Spleen (tissue), 11 donors: Measurements from ENCODE around the gene CEP250. TPM values are rescaled to one million over a fixed set of nuclear protein-coding genes. Genes with fewer than 3 reads are reported as not detected.

Experiments used
- DNase-seq: peaks from one replicate; pipeline ENCODE4 v3.0.0-alpha.2; 2020
- H3K27ac ChIP-seq, 8 donors: fragments of 200-600 bp; sonication (generic) in 7 of 8; 1 replicate in 4 of 8; 2 replicates in 4 of 8; pipeline versions ENCODE4 v1.5.0 to v1.8.0; 2016 to 2021; ENCODE audit warnings: inconsistent platforms in 4 of 8, mild to moderate bottlenecking in 4 of 8, moderate library complexity in 1 of 8
- H3K27me3 ChIP-seq, 7 donors: fragments of 200-600 bp; sonication (generic) in 6 of 7; replicated peaks in 1 of 7; 1 replicate in 4 of 7; 2 replicates in 3 of 7; pipeline versions ENCODE4 v1.5.0 to v1.8.0; 2016 to 2021; ENCODE audit warnings: inconsistent platforms in 3 of 7, mild to moderate bottlenecking in 1 of 7
- H3K36me3 ChIP-seq, 6 donors: fragments of 200-600 bp; sonication (generic) in 5 of 6; 1 replicate in 4 of 6; 2 replicates in 2 of 6; pipeline versions ENCODE4 v1.5.0 to v1.8.0; 2016 to 2021; ENCODE audit warnings: inconsistent platforms in 2 of 6
- H3K4me1 ChIP-seq, 6 donors: fragments of 200-600 bp; sonication (generic) in 5 of 6; 1 replicate in 3 of 6; 2 replicates in 3 of 6; pipeline versions ENCODE4 v1.5.0 to v1.8.0; 2016 to 2021; ENCODE audit warnings: inconsistent platforms in 3 of 6
- H3K4me3 ChIP-seq, 8 donors: fragments of 200-600 bp; sonication (generic) in 7 of 8; 1 replicate in 4 of 8; 2 replicates in 4 of 8; pipeline versions ENCODE4 v1.5.0 to v1.8.0; 2016 to 2021; ENCODE audit warnings: inconsistent platforms in 4 of 8, mild to moderate bottlenecking in 4 of 8, moderate library complexity in 2 of 8
- H3K9me3 ChIP-seq, 8 donors: fragments of 200-600 bp; sonication (generic) in 7 of 8; 1 replicate in 4 of 8; 2 replicates in 4 of 8; pipeline versions ENCODE4 v1.5.0 to v1.8.0; 2016 to 2021; ENCODE audit warnings: inconsistent platforms in 4 of 8
- POLR2A ChIP-seq, 3 donors: fragments of 450-650 bp; IDR thresholded peaks; one replicate each; pipeline ENCODE4 v1.5.1; 2017; ENCODE audit warnings: antibody characterized with exemption in 3 of 3, mild to moderate bottlenecking in 1 of 3
- POLR2AphosphoS5 ChIP-seq, 3 donors: sonication (generic); formaldehyde crosslinking; IDR thresholded peaks; one replicate each; pipeline ENCODE4 v1.5.1; 2017; ENCODE audit warnings: antibody characterized with exemption in 3 of 3
- WGBS, 5 donors: extraction: QIAGEN DNeasy Blood & Tissue Kit in 3 of 5; methylation state at CpG; one replicate each; pipeline versions ENCODE4 v1.1.5 to v1.1.7; 2013 to 2018; 5-methylcytosine and 5-hydroxymethylcytosine counted together
- intact Hi-C: fragments of 100-400 bp; cut with DNase I; formaldehyde crosslinking; loops from one replicate; pipeline ENCODE4 v1.15.0; 2023; ENCODE audit warnings: low total_unique reads
- polyA plus RNA-seq, 3 donors: library from polyadenylated mRNA; stranded (reverse); fragments of 200-250 nt; gene quantifications; one replicate each; pipeline ENCODE4 v1.2.1, GENCODE V29; 2013
- total RNA-seq, 7 donors: library from RNA; depleted of rRNA in 3 of 7; stranded (reverse); fragments of >200 nt in 3 of 7; fragmentation: NEBNext Ultra II Directional in 4 of 7; extraction: Animal tissue kit (Norgen Biotek cat#: 25700) in 4 of 7; gene quantifications; one replicate each; pipeline versions ENCODE4 v1.1.0 to v1.2.1, GENCODE V29; 2016 to 2021
- TF ChIP-seq, protein P1 (sequence below), 11 experiments: fragments of 200-600 bp in 7 of 11; fragments of 450-650 bp in 4 of 11; sonication (generic) in 4 of 11; IDR thresholded peaks in 8 of 11; conservative IDR thresholded peaks in 3 of 11; 1 replicate in 7 of 11; 2 replicates in 4 of 11; pipeline versions ENCODE4 v1.4.0 to v1.8.0; 2016 to 2021; ENCODE audit warnings: antibody characterized with exemption in 11 of 11, inconsistent platforms in 4 of 11, mild to moderate bottlenecking in 1 of 11
- donor health status: healthy with polysubstance abuse.
- donor health status: DM: no; HTN: no; CAD: no; lungs with moderate emphysema.
- donor health status: DM: no; HTN: no; CAD: no.
- donor health status: Bipolar disorder and iron deficiency.
- donor health status: healthy.
- donor health status: DM: no; HTN: no; CAD: no.
- donor health status: DM: yes; HTN: yes; CAD: no.

The CEP250 gene
- total and polyA plus RNA-seq, 10 donors: 15.2 to 70.0 (median 45.7) TPM

DNA sequence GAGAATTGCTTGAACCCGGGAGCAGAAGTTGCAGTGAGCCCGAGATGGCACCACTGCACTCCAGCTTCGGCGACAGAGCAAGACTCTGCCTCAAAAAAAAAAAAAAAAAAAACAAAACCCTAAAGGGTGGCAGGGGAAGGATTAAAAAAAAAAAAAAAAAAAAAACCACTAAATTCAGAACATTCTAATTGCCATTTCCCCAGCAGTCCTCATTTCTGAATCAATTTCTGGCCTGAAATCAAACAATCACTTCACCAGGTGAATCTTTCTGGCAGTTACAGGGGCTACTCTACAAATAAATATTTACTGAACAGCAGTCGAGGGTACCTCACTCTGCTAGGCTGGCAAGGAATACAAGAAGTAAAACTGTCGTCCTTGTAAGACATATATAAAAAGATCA lies 44.8 kb upstream of the CEP250 start:
- no peak for TF ChIP-seq POLR2AphosphoS5 (IDR thresholded peaks at IDR 0.05)
- DNase-seq: no peak
- Histone ChIP-seq H3K27me3 (no peaks in the 10 kb centered on the region), H3K4me3 (peak overlapping the region in 4 of 8 donors; percentile 70 to 79 (median 77)), H3K36me3 (peaks cover 2 to 46% (median 42%) of the 10 kb centered on the region in 6 donors), H3K27ac (no peak overlapping the region), H3K9me3 (peaks cover 0 to 13% (median 10%) of the 10 kb centered on the region in 8 donors), H3K4me1 (peaks cover 7 to 43% (median 13%) of the 10 kb centered on the region in 6 donors)
- 67 to 89% (median 81%) methylated on average over 6 of the region's 6 CpGs for WGBS, 5 donors
- intact Hi-C loops: no loop called here

DNA sequence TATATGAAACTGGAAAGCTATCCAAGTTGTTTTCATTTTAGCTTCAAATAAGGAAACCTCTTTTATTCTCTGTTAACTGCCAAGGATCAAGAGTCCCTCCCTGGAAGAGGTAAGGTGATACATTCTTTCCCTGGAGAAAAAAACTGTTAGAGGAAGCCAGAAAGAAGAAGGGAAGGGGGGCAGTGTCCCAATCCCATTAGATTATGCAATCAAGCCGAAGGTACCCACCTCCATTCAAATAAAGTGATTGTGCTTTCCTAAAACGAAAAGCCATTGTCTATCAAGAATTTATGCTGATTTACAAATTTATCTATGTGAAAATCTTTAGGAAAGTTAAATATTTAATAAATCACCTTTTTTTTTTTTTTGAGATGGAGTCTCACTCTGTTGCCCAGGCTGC lies 34.1 kb upstream of the CEP250 start:
- no peak overlapping the region for H3K4me3 ChIP-seq
- intact Hi-C loops: no loop called here
- no peak overlapping the region for H3K27ac ChIP-seq
- TF ChIP-seq POLR2AphosphoS5 (IDR thresholded peaks at IDR 0.05) (no peak), POLR2A (IDR thresholded peaks at IDR 0.05) (no peak)
- TF ChIP-seq, protein P1, sequence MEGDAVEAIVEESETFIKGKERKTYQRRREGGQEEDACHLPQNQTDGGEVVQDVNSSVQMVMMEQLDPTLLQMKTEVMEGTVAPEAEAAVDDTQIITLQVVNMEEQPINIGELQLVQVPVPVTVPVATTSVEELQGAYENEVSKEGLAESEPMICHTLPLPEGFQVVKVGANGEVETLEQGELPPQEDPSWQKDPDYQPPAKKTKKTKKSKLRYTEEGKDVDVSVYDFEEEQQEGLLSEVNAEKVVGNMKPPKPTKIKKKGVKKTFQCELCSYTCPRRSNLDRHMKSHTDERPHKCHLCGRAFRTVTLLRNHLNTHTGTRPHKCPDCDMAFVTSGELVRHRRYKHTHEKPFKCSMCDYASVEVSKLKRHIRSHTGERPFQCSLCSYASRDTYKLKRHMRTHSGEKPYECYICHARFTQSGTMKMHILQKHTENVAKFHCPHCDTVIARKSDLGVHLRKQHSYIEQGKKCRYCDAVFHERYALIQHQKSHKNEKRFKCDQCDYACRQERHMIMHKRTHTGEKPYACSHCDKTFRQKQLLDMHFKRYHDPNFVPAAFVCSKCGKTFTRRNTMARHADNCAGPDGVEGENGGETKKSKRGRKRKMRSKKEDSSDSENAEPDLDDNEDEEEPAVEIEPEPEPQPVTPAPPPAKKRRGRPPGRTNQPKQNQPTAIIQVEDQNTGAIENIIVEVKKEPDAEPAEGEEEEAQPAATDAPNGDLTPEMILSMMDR (IDR thresholded peaks at IDR 0.05 in 8 of 11, conservative IDR thresholded peaks at IDR 0.05 in 3 of 11): no peak
- DNase-seq: no peak
- 43 to 72% (median 57%) methylated on average over 2 of the region's 2 CpGs for WGBS, 5 donors
- H3K27me3 ChIP-seq: peaks cover 0 to 34% (median 0%) of the 10 kb centered on the region in 7 donors
- no peaks in the 10 kb centered on the region for H3K9me3 ChIP-seq
- no peaks in the 10 kb centered on the region for H3K4me1 ChIP-seq
- H3K36me3 ChIP-seq: no peaks in the 10 kb centered on the region

DNA sequence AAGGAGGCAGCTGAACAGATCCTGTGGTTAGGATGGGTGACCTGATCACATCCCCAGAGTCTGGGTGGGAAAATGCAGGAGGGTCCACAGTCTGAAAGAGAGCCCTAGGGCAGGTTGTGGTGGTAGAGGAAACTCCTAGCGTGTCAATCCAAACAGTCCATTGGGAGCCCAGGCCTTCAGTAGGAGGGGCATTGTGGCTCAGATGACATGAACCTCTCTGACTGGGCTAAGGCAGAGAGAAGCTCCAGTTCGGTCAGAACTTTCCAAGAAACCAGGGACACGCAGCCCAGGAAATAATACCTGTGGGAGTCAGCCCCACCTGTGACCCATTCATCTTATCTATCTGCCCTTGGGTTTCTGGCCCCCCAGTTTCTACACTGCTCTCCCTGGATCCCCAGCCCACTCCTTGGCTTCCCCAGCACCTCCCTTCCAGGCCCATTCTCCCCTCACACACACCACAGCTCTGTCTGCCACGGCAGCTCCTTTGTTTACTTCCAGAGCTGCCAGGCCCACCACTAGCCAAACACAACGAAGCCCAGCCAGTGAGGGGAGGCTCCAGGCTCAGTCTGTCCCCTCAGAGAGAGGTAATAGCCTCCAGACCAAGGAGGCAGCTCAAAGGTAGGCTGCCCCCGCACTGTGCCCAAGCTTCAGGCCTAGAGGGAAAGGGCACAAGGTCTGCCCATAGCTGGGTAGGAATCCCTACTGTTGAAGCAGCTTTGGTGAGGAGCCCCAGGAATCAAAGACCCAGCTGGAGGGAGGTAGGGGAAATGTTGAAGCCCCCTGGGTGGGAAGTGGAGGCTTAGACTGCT lies 23.6 kb upstream of the CEP250 start:
- no peaks in the 10 kb centered on the region for H3K27me3 ChIP-seq
- H3K36me3 ChIP-seq: no peaks in the 10 kb centered on the region
- intact Hi-C loops: no loop called here
- H3K4me1 ChIP-seq: no peaks in the 10 kb centered on the region
- H3K9me3 ChIP-seq: no peaks in the 10 kb centered on the region
- TF ChIP-seq, protein P1 (IDR thresholded peaks at IDR 0.05 in 8 of 11, conservative IDR thresholded peaks at IDR 0.05 in 3 of 11): no peak
- no peak for TF ChIP-seq POLR2AphosphoS5 (IDR thresholded peaks at IDR 0.05)
- TF ChIP-seq POLR2A (IDR thresholded peaks at IDR 0.05): no peak
- DNase-seq: no peak
- no peak overlapping the region for H3K27ac ChIP-seq
- H3K4me3 ChIP-seq: no peak overlapping the region
- 69 to 83% (median 77%) methylated on average over 6 of the region's 6 CpGs for WGBS, 5 donors

DNA sequence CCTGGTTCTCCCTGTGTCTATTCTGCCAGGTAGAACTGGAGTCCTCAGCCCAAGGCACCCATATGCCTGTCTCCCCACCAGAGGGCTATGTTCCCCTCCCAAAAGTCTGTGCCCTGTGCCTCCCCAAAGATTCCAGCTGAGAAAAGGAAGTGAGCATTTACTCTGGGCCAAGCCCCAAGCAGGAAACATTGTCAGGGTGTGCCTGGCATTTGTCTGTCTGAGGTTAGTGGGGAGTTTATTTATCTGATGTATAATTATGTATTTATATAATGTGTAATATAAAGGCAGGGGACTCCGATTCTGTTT lies 23.0 kb upstream of the CEP250 start:
- H3K27ac ChIP-seq: no peak overlapping the region
- TF ChIP-seq, protein P1 (IDR thresholded peaks at IDR 0.05 in 8 of 11, conservative IDR thresholded peaks at IDR 0.05 in 3 of 11): no peak
- TF ChIP-seq POLR2AphosphoS5 (IDR thresholded peaks at IDR 0.05): no peak
- TF ChIP-seq POLR2A (IDR thresholded peaks at IDR 0.05): no peak
- no peak overlapping the region for H3K4me3 ChIP-seq
- 76 to 96% (median 84%) methylated on average over 1 of the region's 1 CpG for WGBS, 5 donors
- H3K27me3 ChIP-seq: no peaks in the 10 kb centered on the region
- H3K4me1 ChIP-seq: no peaks in the 10 kb centered on the region
- intact Hi-C loops: no loop called here
- no peaks in the 10 kb centered on the region for H3K36me3 ChIP-seq
- no peaks in the 10 kb centered on the region for H3K9me3 ChIP-seq
- no peak for DNase-seq
